Smooth muscle cell (in vitro differentiated cells): ENCODE measurements around the gene SH3BP5. TPM values are rescaled to one million over a fixed set of nuclear protein-coding genes. Genes with fewer than 3 reads are reported as not detected.
A peak's percentile ranks its signal among the peaks of the same experiment; 100 is the strongest.
"Not testable (repeated sequence)": the region's sequence is repeated elsewhere in the genome, so short reads cannot be mapped to it uniquely, and the experiment has no call there.

Source experiments
- DNase-seq: peaks from one replicate; lab custom pipeline; 2025; ENCODE audit not compliant: unreplicated experiment; lab: John Stamatoyannopoulos, UW
- H2AFZ ChIP-seq: fragments of 200-600 bp; sonication (generic); 2 replicates; pipeline ENCODE4 v1.6.0; 2016; ENCODE audit warnings: antibody characterized with exemption, low read depth, mild to moderate bottlenecking
- H3F3A ChIP-seq: fragments of 200-600 bp; sonication (generic); 2 replicates; pipeline ENCODE4 v1.6.0; 2017; ENCODE audit warnings: antibody characterized with exemption, low read depth
- H3K27ac ChIP-seq: fragments of 200-600 bp; sonication (generic); 2 replicates; pipeline ENCODE4 v1.5.1; 2016; ENCODE audit warnings: low read depth, mild to moderate bottlenecking
- H3K27me3 ChIP-seq: fragments of 200-600 bp; sonication (generic); 2 replicates; pipeline ENCODE4 v1.6.1; 2016; ENCODE audit warnings: low read depth, mild to moderate bottlenecking
- H3K36me3 ChIP-seq: fragments of 200-600 bp; sonication (generic); 2 replicates; pipeline ENCODE4 v1.5.1; 2016; ENCODE audit warnings: low read depth
- H3K4me1 ChIP-seq: fragments of 200-600 bp; sonication (generic); 2 replicates; pipeline ENCODE4 v1.5.1; 2016; ENCODE audit warnings: low read depth
- H3K4me2 ChIP-seq: fragments of 200-600 bp; sonication (generic); 2 replicates; pipeline ENCODE4 v1.6.0; 2016; ENCODE audit warnings: mild to moderate bottlenecking
- H3K4me3 ChIP-seq: fragments of 200-600 bp; sonication (generic); 2 replicates; pipeline ENCODE4 v1.5.1; 2016; ENCODE audit warnings: mild to moderate bottlenecking
- H3K79me2 ChIP-seq: fragments of 200-600 bp; sonication (generic); 2 replicates; pipeline ENCODE4 v1.6.0; 2016; ENCODE audit warnings: low read depth, mild to moderate bottlenecking
- H3K9ac ChIP-seq: fragments of 200-600 bp; sonication (generic); 2 replicates; pipeline ENCODE4 v1.6.0; 2016; ENCODE audit warnings: low read depth
- H3K9me3 ChIP-seq: fragments of 200-600 bp; sonication (generic); replicated peaks from 2 replicates; pipeline ENCODE4 v1.5.1; 2016; ENCODE audit warnings: low read depth
- H4K20me1 ChIP-seq: fragments of 200-600 bp; sonication (generic); 2 replicates; pipeline ENCODE4 v1.6.0; 2016; ENCODE audit warnings: low read depth
- WGBS: methylation state at CpG from one replicate; pipeline ENCODE4 v1.1.7; 2016; ENCODE audit warnings: low lambda C conversion rate; 5-methylcytosine and 5-hydroxymethylcytosine counted together
- polyA plus RNA-seq: library from polyadenylated mRNA; unstranded; fragments of >200 nt; fragmentation: Nextera tagmentation; extraction: Ambion mirVana; gene quantifications from 2 replicates; pipeline ENCODE4 v1.2.1, GENCODE V29; 2016
- total RNA-seq: library from RNA; depleted of rRNA; stranded (reverse); fragments of >200 nt; gene quantifications from 2 replicates; pipeline ENCODE4 v1.2.3, GENCODE V29; 2014
- TF ChIP-seq, protein P1 (sequence below): fragments of 200-600 bp; sonication (generic); IDR thresholded peaks from 2 replicates; pipeline ENCODE4 v1.5.1; 2017; ENCODE audit warnings: borderline replicate concordance, mild to moderate bottlenecking, antibody characterized with exemption; ENCODE audit not compliant: insufficient read depth, poor library complexity, severe bottlenecking

Gene SH3BP5
- total and polyA plus RNA-seq, 2 experiments from 2014 or later: 10.7 to 12.7 TPM

DNA sequence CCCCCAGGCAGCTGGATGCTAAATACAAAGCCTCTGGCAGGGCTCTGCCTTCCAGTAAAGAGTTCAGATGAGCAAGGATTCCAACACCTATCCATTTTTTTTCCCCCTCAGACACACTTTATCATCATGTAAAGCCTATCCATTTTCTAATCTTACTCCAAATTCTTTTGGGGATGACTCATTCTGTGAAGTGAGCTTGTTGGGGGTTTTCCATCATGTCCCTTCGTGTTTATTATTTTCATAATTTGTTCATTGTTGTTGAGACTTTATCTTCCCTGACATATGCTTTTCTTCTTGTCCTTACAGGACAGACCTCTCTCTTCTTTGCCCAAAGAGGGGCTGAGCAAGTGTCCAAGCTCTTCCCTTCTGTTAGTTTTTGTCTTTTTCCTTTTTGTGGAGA lies 34.7 kb upstream of the SH3BP5 start:
- Histone ChIP-seq H3K9ac (no peak overlapping the region), H3K4me1 (peaks cover 3% of the 10 kb centered on the region), H3K4me2 (no peak overlapping the region), H3K27ac (no peak overlapping the region), H3F3A (no peaks in the 10 kb centered on the region), H3K4me3 (no peak overlapping the region), H3K9me3 (no peaks in the 10 kb centered on the region), H3K27me3 (no peaks in the 10 kb centered on the region), H3K79me2 (no peaks in the 10 kb centered on the region), H2AFZ (no peak overlapping the region), H3K36me3 (no peaks in the 10 kb centered on the region), H4K20me1 (no peaks in the 10 kb centered on the region)
- WGBS: 46% methylated on average over 1 of the region's 1 CpG
- no peak for DNase-seq
- TF ChIP-seq, protein P1, sequence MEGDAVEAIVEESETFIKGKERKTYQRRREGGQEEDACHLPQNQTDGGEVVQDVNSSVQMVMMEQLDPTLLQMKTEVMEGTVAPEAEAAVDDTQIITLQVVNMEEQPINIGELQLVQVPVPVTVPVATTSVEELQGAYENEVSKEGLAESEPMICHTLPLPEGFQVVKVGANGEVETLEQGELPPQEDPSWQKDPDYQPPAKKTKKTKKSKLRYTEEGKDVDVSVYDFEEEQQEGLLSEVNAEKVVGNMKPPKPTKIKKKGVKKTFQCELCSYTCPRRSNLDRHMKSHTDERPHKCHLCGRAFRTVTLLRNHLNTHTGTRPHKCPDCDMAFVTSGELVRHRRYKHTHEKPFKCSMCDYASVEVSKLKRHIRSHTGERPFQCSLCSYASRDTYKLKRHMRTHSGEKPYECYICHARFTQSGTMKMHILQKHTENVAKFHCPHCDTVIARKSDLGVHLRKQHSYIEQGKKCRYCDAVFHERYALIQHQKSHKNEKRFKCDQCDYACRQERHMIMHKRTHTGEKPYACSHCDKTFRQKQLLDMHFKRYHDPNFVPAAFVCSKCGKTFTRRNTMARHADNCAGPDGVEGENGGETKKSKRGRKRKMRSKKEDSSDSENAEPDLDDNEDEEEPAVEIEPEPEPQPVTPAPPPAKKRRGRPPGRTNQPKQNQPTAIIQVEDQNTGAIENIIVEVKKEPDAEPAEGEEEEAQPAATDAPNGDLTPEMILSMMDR: no peak

DNA sequence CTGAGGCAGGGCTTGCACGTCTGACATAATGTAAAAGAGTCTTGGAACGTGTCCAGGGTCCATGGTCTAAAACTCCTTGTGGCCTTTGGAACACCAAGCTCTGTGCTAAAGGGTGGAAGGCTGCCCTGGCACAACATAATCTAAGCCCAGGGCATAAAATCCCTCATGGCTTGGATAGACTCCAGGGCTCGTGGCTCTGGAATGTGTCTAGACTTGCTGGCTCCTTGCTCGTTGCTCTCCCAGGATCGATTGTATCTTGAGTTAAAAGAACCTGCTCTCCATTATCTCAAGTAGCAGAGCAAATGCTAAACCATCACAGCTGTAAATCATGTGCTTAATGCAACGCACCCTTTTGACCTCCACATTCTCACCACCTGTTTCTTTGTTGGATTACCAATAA lies 31.7 kb upstream of the SH3BP5 start:
- H3K4me1 ChIP-seq: peaks cover 11% of the 10 kb centered on the region
- H3K27ac ChIP-seq, H3K9ac ChIP-seq, H4K20me1 ChIP-seq, H3F3A ChIP-seq, H3K4me3 ChIP-seq, H3K9me3 ChIP-seq, H3K36me3 ChIP-seq, H3K79me2 ChIP-seq, H2AFZ ChIP-seq, H3K27me3 ChIP-seq, DNase-seq, H3K4me2 ChIP-seq: not testable (repeated sequence)
- WGBS: 35% methylated on average over 6 of the region's 6 CpGs

DNA sequence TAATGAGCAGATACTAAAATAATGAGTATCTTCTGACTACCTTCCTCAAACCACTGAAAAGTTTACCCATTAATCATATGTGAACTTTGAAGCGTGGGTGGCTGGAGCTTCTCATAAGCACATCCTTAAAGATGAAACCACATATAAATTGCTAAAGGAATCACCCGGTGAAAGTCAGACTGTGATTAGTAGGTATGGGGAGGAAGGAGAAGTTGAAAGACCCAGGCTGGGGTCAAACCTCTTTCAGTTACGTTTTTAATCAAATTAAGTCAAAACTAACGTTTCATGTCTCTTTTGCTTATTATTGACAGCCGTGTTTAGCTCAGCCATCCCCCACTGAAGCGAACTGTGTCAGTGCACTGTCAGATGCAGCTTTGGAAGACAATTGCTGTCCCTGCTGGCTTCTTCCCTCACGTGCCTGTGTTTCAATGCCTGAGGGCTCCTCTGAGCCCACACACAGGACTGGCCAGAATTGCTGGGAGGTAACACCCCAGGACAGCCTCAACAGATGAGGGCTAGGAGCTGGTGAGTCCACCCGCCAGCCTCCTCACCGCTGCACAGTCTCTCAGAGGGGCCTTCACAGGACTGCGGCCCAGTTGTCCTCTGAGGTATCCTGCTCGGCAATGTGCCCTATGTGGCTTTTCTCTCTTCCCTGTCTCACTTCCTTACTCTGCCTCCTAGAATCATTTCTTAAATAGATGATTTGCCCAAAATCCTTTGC lies 29.3 kb upstream of the SH3BP5 start:
- TF ChIP-seq, protein P1: no peak
- Histone ChIP-seq H3K9me3 (no peaks in the 10 kb centered on the region), H3K27me3 (no peaks in the 10 kb centered on the region), H3K27ac (peak overlapping the region; percentile 10), H2AFZ (no peak overlapping the region), H3K4me2 (peak overlapping the region; percentile 54), H3K36me3 (no peaks in the 10 kb centered on the region), H3K4me1 (peaks cover 8% of the 10 kb centered on the region), H3K79me2 (no peaks in the 10 kb centered on the region), H3F3A (no peaks in the 10 kb centered on the region), H3K9ac (no peak overlapping the region), H3K4me3 (no peak overlapping the region), H4K20me1 (no peaks in the 10 kb centered on the region)
- no peak for DNase-seq
- WGBS: 54% methylated on average over 11 of the region's 11 CpGs

DNA sequence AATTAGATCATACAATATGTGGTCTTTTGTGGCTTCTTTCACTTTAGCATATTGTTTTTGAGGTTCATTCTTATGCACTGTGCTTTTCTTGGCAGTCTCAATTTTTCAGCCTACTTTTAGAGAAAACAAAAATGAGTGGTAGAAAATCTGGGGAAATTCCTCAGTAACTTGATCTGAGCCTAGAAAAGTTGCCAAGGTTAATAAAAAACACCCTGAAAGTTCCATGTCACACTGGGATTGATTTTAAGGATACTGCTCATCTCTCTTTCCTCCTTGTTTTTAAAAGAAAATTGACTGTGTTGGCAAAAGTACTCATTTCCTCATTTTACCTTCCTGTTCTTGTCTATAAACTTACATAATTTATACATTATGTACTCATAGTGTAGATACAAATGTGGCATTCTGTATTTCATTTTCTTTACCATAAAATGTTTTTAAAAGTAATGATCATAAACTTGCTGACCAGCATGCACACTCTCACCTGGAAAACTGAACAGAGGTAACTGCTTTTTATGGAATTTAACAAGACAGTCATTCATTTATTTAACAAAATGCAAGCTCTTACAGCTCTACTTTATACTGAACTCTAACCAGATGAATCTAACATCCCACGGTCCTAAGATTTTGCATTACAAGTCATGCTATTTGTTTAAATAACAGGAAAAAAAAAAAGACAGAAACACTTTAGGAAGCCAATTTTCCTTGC lies 28.6 kb upstream of the SH3BP5 start:
- Histone ChIP-seq H3K79me2 (no peaks in the 10 kb centered on the region), H3K27me3 (no peaks in the 10 kb centered on the region), H4K20me1 (no peaks in the 10 kb centered on the region), H3K27ac (peak overlapping the region; percentile 10), H3F3A (no peaks in the 10 kb centered on the region), H3K9me3 (no peaks in the 10 kb centered on the region), H3K4me2 (peak overlapping the region; percentile 54), H3K9ac (no peak overlapping the region), H3K4me1 (peaks cover 13% of the 10 kb centered on the region), H3K4me3 (no peak overlapping the region), H2AFZ (no peak overlapping the region), H3K36me3 (no peaks in the 10 kb centered on the region)
- no peak for DNase-seq
- TF ChIP-seq, protein P1: no peak
- WGBS: 60% methylated on average over 1 of the region's 1 CpG
